T47D (cell line): ENCODE results near the gene RPS19.
A peak's percentile ranks its signal among the peaks of the same experiment; 100 is the strongest.

Experiments
- DNase-seq, 2 experiments: peaks; one replicate each; pipeline versions ENCODE4 v3.0.0 to v3.0.0-alpha.2; 2011 to 2012; ENCODE audit warnings: low read depth in 1 of 2, low spot score in 1 of 2
- JUND ChIP-seq: IDR thresholded peaks from 2 replicates; pipeline ENCODE4 v1.6.1; 2012; ENCODE audit warnings: low read depth
- in situ Hi-C: cut with HindIII; loops from 2 replicates; pipeline ENCODE4 v1.10.0; 2016; ENCODE audit warnings: low sequenced_read_pairs, low pct_unique_long_range_greater_than_20kb

The RPS19 gene

DNA sequence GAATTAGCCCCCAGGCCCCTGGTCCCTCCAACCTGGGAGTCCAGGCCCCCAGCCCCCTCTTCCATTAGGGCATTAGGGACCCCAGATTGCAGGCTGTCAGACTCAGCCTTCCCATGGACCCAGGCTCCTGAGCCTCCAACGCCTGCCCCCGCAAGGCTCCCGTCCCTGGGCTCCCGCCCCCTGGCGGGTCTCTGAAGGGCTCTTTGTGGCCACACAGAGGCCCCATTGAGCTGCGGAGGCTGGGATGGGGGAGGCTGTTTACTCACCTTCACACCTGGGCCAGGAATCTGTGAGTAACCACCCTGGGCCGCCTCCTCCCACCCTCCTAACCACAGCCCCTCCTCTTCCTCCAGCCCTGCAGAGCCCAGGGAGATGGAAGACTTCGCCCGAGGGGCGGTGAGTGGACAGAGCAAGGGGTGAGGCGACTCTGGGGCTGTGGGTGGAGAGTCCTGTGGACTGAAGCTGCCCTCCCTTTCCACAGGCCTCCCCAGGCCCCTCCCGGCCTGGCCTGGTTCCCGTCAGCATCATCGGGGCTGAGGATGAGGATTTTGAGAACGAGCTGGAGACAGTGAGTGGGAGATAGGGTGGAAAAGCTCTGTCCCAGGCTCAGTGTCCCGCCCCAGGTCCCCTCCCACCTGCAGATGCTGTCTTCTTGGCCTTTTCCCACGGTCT, 27.8 kb downstream of the RPS19 start:
- DNase-seq = peak in 1 of 2 experiments; percentile 34
- no peak for TF ChIP-seq JUND
- in situ Hi-C loops = no loop called here

GRCh38 chr19:41888926-41889325, 28.9 kb downstream of the RPS19 start:
- in situ Hi-C loops = no loop called here
- TF ChIP-seq JUND = no peak
- no peak for DNase-seq

DNA sequence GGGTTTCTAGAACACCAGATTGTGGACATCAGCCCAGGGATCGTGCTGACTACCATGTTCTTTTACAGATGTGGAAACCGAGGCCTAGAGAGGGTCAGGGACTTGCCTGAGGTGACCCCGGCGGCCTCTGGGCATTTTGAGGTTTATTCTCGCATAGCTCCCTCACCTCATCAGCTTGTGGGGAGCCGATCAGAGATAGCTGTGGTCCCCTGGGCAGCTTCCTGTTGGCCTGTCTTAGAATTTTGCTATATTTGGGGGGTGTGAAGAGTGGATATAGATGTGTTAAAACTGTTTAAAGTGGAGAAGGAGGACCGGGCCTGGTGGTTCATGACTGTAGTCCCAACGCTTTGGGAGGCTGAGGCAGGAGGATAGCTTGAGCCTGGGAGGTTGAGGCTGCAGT, 29.8 kb downstream of the RPS19 start:
- TF ChIP-seq JUND = no peak
- no peak for DNase-seq
- in situ Hi-C loops = no loop called here

DNA sequence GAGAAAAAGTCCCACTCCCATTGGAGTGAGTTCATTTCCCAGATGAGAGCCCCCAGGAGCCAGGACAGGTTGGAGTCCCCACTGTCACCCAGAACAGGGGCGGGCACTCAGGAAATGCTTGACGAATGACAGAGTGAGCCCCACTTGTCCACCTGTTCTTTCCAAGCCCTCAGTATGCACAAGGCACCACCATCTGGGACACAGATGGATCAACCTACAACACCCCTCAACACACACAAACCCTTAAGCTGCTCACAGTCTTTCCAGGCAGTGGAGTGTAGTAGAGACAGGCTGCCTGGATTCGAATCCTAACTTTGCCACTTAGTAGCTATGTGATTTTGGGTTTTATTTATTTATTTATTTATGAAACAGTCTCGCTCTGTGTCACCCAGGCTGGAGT, 30.9 kb downstream of the RPS19 start:
- no peak for TF ChIP-seq JUND

DNA sequence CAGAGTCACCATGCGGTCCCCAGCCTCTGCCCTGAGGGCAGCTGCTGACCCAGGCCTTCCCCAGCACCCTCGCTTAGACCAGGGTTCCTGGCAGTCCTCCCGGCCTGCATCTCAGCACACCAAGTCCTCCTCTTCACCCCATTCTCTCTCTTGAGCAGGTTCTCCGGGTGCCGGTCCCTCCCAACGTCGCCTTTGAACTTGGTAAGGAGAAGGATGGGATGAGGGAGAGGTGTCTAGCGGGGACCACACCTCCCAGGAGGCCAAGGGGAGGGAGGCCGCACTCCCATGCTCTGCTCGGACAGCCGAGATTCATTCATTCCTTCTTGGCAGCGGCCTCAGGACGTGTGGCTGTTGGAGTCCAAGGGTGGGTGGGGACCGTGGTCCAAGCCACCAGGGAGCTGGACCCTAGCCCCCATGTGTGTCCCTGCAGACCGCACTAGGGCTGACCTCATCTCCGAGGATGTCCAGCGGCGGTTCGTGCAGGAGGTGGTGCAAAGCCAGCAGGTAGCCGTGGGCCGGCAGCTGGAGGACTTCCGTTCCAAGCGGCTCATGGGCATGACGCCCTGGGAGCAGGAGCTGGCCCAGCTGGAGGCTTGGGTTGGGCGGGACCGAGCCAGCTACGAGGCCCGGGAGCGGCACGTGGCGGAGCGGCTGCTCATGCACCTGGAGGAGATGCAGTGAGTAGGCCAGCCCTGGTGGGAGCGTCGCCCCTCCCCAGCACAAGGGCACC, 32.3 kb downstream of the RPS19 start:
- TF ChIP-seq JUND = no peak
- in situ Hi-C loops = no loop called here
- no peak for DNase-seq

More for the DNA sequence above, 30.9 kb downstream of the RPS19 start:
- in situ Hi-C loops = no loop called here
- no peak for DNase-seq

DNA sequence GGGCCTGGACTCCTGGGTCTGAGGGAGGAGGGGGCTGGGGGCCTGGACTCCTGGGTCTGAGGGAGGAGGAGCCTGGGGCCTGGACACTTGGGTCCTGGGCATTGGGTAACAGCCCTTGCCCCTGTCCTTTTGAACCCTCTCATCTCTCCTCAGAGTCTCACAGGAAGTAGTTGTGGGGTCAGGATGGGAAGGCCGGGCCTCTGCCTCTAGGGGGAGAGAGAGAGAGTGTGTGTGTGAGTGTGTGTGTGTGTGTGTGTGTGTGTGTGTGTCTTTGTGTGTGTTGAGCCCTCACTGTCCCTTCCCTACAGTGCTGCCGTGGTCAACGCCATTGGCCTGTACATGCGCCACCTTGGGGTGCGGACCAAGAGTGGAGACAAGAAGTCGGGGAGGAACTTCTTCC, 33.8 kb downstream of the RPS19 start:
- TF ChIP-seq JUND = no peak
- peak in 1 of 2 experiments; percentile 47 for DNase-seq
- in situ Hi-C loops = no loop called here

GRCh38 chr19:41894350-41894749, 34.3 kb downstream of the RPS19 start:
- no peak for TF ChIP-seq JUND
- in situ Hi-C loops = no loop called here
- DNase-seq = no peak

- DNase-seq = no peak
- in situ Hi-C loops = no loop called here
- no peak for TF ChIP-seq JUND
Observed at GRCh38 chr19:41895745-41896580, 35.9 kb downstream of the RPS19 start.

- in situ Hi-C loops = no loop called here
- TF ChIP-seq JUND = no peak
- no peak for DNase-seq
Observed at GRCh38 chr19:41896581-41896942, 36.5 kb downstream of the RPS19 start.

DNA sequence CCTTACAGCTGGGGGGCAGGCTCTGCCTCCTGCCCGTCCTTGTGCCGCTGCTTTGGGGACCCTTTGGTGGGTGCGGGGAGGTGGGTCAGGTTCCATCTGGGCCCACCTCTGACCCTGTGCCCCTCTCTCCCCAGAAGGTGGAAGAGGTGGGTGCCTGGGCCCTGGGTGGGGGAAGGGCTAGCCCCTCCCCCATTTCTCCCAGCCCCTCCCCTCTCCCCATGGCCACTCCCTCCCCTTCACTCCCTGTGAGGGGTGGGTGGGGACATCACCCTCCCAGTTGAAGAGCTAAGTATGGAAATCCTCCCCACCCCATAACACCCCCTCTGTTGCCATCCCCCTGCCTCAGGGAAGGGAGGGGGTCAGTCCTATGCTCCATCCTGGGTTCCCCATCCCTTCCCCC, 37.1 kb downstream of the RPS19 start:
- DNase-seq = no peak
- TF ChIP-seq JUND = no peak
- in situ Hi-C loops = no loop called here

DNA sequence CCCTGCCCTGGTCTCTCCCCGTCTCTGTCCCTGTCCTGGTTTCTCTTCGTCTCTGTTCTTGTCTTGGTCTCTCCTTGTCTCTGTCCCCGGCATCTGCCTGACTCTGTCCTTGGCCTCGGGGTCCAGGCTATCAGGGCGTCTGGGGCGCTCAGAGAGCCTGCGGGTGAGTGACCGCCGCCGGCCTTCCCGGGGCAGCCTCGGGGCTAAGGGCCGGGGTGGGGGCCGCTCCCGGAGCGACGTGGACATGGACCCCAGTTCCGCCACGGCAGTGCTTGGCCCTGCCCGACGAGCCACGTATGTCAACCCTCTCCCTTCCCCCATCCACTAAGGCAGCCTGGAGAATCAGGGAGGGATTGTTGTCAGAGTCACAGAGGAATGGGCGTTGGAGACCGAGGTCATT, 37.8 kb downstream of the RPS19 start:
- in situ Hi-C loops = no loop called here
- no peak for DNase-seq
- TF ChIP-seq JUND = no peak

- no peak for TF ChIP-seq JUND
- no peak for DNase-seq
- in situ Hi-C loops = no loop called here
Observed at GRCh38 chr19:41898235-41898634, 38.2 kb downstream of the RPS19 start.
